ENCODE results near the gene SLC6A11. TPM values are rescaled to one million over a fixed set of nuclear protein-coding genes. Genes with fewer than 3 reads are reported as not detected.

SLC6A11 gene
- total RNA-seq, 2 experiments from 2014 or later: not detected

- Histone ChIP-seq H3K9me3 (ENCODE audit: control insufficient read depth in 1 of 2, insufficient read depth in 1 of 2, low read length in 2 of 2) (no peaks in the 10 kb centered on the region), H3K27me3 (ENCODE audit: control insufficient read depth in 1 of 2, insufficient read depth in 2 of 2, low read length in 2 of 2) (peaks cover 14 to 36% of the 10 kb centered on the region in 2 experiments), H3K4me1 (ENCODE audit: insufficient read depth, low read length) (no peaks in the 10 kb centered on the region), H3K4me3 (ENCODE audit: low read length) (no peak overlapping the region), H3K36me3 (ENCODE audit: insufficient read depth, low read length) (no peaks in the 10 kb centered on the region), H3K27ac (ENCODE audit: low read depth in 1 of 2, low read length in 2 of 2) (no peak overlapping the region)
- intact Hi-C loops (cut with DNase I, micrococcal nuclease): no loop called here
- H3K4me3 Mint-ChIP-seq: no peak overlapping the region
- no peaks in the 10 kb centered on the region for H3K9me3 Mint-ChIP-seq
- DNase-seq (no peak), ATAC-seq (ENCODE audit: poor library complexity) (no peak)
- H3K27ac Mint-ChIP-seq: no peak overlapping the region
- H3K36me3 Mint-ChIP-seq (ENCODE audit: low read depth): no peaks in the 10 kb centered on the region
- TF ChIP-seq CTCF (IDR thresholded peaks at IDR 0.05): no peak
- no peaks in the 10 kb centered on the region for H3K4me1 Mint-ChIP-seq (ENCODE audit: low read depth)
- ChIA-PET POLR2A (no interaction called here), CTCF (no interaction called here)
- H3K27me3 Mint-ChIP-seq: peaks cover 60% of the 10 kb centered on the region
Observed at GRCh38 chr3:10816863-10817253, 830 bp downstream of the SLC6A11 start.

GRCh38 chr3:10817506-10817905 is 1.5 kb downstream of the SLC6A11 start:
- H3K4me1 ChIP-seq (ENCODE audit: insufficient read depth, low read length): no peaks in the 10 kb centered on the region
- no peak overlapping the region for H3K27ac ChIP-seq (ENCODE audit: low read depth in 1 of 2, low read length in 2 of 2)
- Mint-ChIP-seq H3K36me3 (ENCODE audit: low read depth) (no peaks in the 10 kb centered on the region), H3K4me3 (no peak overlapping the region), H3K27ac (no peak overlapping the region), H3K27me3 (peaks cover 60% of the 10 kb centered on the region), H3K9me3 (no peaks in the 10 kb centered on the region), H3K4me1 (ENCODE audit: low read depth) (no peaks in the 10 kb centered on the region)
- TF ChIP-seq CTCF (IDR thresholded peaks at IDR 0.05): no peak
- no peak overlapping the region for H3K4me3 ChIP-seq (ENCODE audit: low read length)
- DNase-seq: no peak
- H3K27me3 ChIP-seq (ENCODE audit: control insufficient read depth in 1 of 2, insufficient read depth in 2 of 2, low read length in 2 of 2): peaks cover 14 to 35% of the 10 kb centered on the region in 2 experiments
- ATAC-seq (ENCODE audit: poor library complexity): no peak
- CTCF ChIA-PET: no interaction called here
- no peaks in the 10 kb centered on the region for H3K9me3 ChIP-seq (ENCODE audit: control insufficient read depth in 1 of 2, insufficient read depth in 1 of 2, low read length in 2 of 2)
- POLR2A ChIA-PET: no interaction called here
- no peaks in the 10 kb centered on the region for H3K36me3 ChIP-seq (ENCODE audit: insufficient read depth, low read length)
- intact Hi-C loops (cut with DNase I, micrococcal nuclease): no loop called here

GRCh38 chr3:10822055-10822454 is 6.0 kb downstream of the SLC6A11 start:
- DNase-seq (no peak), ATAC-seq (ENCODE audit: poor library complexity) (no peak)
- Mint-ChIP-seq H3K4me3 (no peak overlapping the region), H3K27ac (no peak overlapping the region), H3K36me3 (ENCODE audit: low read depth) (no peaks in the 10 kb centered on the region), H3K4me1 (ENCODE audit: low read depth) (no peaks in the 10 kb centered on the region), H3K27me3 (peaks cover 41% of the 10 kb centered on the region), H3K9me3 (no peaks in the 10 kb centered on the region)
- no peak for TF ChIP-seq CTCF (IDR thresholded peaks at IDR 0.05)
- Histone ChIP-seq H3K4me3 (ENCODE audit: low read length) (no peak overlapping the region), H3K4me1 (ENCODE audit: insufficient read depth, low read length) (no peaks in the 10 kb centered on the region), H3K27ac (ENCODE audit: low read depth in 1 of 2, low read length in 2 of 2) (no peak overlapping the region), H3K36me3 (ENCODE audit: insufficient read depth, low read length) (no peaks in the 10 kb centered on the region), H3K9me3 (ENCODE audit: control insufficient read depth in 1 of 2, insufficient read depth in 1 of 2, low read length in 2 of 2) (no peaks in the 10 kb centered on the region), H3K27me3 (ENCODE audit: control insufficient read depth in 1 of 2, insufficient read depth in 2 of 2, low read length in 2 of 2) (peaks cover 6 to 11% of the 10 kb centered on the region in 2 experiments)
- intact Hi-C loops (cut with DNase I, micrococcal nuclease): no loop called here
- POLR2A ChIA-PET: no interaction called here
- CTCF ChIA-PET: no interaction called here

All from CD4-positive, alpha-beta T cell (primary cell).